NT2/D1 (cell line): ENCODE results near the gene NPIPB4.
A peak's percentile ranks its signal among the peaks of the same experiment; 100 is the strongest.
"Not testable (repeated sequence)": the region's sequence is repeated elsewhere in the genome, so short reads cannot be mapped to it uniquely, and the experiment has no call there.

Experiments used
- YY1 ChIP-seq: IDR thresholded peaks from 2 replicates; pipeline ENCODE4 v1.6.1; 2011; ENCODE audit not compliant: insufficient read length, insufficient read depth
- ZNF274 ChIP-seq: IDR thresholded peaks from 2 replicates; pipeline ENCODE4 v1.6.1; 2011; ENCODE audit warnings: mild to moderate bottlenecking, low read depth, low read length

GRCh38 chr16:21820028-21820907, 37.3 kb downstream of the NPIPB4 start:
- TF ChIP-seq ZNF274, result not testable (repeated sequence)
- peak; percentile 10 for TF ChIP-seq YY1
